Left kidney (tissue), 2 donors: ENCODE data around the gene VSIG8. TPM values are rescaled to one million over a fixed set of nuclear protein-coding genes. Genes with fewer than 3 reads are reported as not detected.
A peak's percentile ranks its signal among the peaks of the same experiment; 100 is the strongest.

Experiments used
- DNase-seq: peaks from one replicate; pipeline ENCODE4 v3.0.0-alpha.2; 2013
- polyA plus RNA-seq: library from polyadenylated mRNA; unstranded; fragments of 120-200 nt; gene quantifications from one replicate; pipeline ENCODE4 v1.2.1, GENCODE V29; 2013; ENCODE audit not compliant: insufficient read length

Gene VSIG8
- polyA plus RNA-seq, 1 donor: 0.17 TPM

DNA sequence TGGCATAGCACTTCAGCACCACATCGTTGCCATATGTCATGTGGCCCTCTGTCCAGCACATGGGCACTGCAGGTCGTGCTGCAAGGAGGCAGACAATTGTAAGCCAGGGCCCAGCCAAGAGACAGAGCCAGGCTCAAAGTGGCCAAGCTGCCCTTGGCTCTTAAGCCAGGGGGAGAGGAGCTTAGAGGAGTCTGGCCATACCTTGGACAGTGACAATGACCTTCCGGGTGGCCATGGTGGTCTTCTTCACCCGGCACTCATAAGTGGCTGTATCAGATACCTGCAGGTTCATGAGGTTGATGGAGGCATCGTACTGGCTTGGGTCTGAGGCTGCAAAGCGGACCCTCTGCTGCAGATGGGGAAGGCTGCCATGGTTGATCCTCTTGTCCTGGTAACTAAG, 4.6 kb downstream of the VSIG8 start:
- no peak for DNase-seq

DNA sequence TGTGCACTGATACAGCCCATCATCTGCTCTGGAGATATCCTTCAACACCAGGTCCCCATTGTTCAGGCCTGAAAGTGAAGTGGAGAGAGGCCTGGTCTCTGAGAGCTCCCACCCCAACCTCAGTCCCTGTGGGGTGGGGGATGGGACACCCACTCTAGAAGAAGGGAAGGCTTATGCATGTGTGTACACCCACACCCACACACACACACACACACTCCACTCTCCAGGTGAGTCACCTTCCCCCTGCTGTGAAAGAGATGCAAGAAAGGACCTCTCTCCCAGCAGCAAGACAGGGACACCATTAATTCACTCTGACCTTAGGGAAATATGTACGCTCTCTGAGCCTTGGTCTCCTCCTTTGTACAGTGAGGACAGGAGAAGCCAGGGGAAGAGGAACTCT, 5.9 kb downstream of the VSIG8 start:
- DNase-seq: no peak

DNA sequence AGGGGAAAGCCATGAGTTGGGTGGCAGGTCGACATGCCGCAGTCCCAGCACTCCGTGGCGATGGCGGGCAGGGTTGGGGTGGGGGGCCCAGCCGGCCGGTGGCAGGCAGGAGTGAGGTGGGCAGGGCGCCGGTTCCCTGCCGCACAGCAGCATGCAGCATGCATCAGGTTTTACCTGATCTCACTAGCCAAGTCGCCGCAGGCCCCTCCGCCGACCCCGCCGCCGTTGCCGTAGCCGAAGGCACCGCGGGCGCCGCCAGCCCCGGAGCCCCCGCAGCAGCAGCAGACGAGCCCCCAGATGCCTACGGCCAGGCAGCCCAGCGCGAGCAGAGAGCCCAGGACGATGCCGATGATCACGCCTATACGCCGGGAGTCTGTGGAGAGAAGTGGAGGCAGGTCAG, 6.7 kb downstream of the VSIG8 start:
- DNase-seq: no peak

GRCh38 chr1:159854693-159855192, 7.7 kb downstream of the VSIG8 start:
- peak; percentile 77 for DNase-seq

DNA sequence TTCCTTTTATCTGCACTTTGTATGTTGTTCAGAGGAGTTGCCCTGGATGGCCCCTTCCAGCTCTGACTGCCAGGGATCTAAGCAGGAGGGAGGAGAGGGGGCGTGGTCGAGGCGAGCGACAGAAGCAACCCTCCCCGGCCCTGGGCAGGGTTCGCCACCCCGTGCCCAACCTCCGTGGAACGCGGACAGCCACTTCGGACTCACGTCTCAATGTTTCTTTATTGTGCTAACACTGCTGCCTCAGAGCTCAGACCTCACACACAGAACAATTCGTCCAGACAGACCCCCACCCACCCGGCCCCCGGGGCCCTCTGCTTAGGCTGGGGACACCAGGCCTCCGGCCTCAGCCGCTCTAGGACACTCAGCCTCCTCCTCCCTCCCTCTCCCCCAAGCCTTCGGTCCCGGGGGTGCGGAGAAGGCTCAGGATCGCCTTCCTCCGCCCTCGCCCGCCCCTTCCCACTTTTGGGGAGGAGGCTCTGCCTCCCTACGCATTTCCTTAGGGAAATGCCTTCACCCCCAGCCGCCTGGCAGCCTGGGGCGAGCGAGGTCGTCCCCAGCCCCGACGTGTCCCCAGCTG, 8.3 kb downstream of the VSIG8 start:
- DNase-seq: peak; percentile 54

- DNase-seq: no peak
Observed at GRCh38 chr1:159853417-159854115, 8.9 kb downstream of the VSIG8 start.

- no peak for DNase-seq
Observed at GRCh38 chr1:159851407-159851806, 11.1 kb downstream of the VSIG8 start.

DNA sequence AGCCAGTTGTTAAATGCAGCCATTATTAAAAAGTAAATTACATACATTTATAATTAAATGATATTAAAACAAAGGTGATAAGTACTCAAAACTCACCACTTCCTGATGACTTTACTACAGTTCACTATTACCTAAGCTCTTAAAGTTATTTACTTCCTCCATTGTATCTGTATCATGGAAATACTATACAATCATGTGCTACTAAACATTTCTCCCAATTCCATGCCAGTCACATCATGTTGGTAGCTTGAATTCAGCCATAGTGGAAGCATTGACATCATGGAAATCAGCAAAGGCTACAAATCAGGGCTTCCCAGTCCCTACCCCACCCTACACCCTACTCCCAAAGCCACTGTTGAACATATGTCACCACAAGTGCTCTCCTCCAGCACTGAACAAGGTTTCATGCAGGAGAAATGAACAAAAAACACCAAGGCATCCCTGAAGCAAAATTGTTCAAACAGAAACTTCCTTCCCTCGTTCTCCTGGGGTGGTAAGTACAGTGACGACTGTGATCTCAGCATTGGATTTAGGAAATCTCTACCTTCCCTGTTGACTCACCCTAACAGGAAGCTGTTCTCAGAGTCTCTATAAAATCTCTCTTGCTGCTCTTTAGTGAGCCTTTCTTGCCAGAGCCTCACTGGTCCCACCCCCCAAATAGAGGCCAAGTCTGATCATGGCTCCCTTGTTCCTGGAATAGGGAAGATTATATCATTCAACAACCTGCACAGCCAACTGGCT, 12.7 kb downstream of the VSIG8 start:
- no peak for DNase-seq

GRCh38 chr1:159848326-159848725, 14.1 kb downstream of the VSIG8 start:
- DNase-seq: no peak

DNA sequence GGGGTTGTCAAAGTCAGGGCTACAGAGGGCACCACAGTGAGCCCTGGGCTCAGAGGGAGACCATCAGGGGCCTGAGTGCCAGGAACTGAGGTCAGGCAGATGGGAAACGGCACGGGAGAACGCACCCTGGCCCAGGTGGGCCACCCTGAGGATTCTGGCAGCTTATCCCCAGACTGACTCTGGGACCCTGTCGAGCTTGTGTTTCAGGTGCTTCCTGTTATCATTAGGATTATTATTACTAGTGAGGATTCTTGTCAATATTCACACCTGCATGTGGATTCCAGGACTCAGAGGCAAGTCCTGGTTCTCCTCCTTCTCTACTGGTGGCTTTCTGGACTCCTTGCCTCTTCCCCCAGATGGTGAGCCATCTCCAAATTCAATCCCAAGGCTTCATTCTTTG, 15.2 kb downstream of the VSIG8 start:
- DNase-seq: no peak

- no peak for DNase-seq
Observed at GRCh38 chr1:159845751-159846629, 16.5 kb downstream of the VSIG8 start.

DNA sequence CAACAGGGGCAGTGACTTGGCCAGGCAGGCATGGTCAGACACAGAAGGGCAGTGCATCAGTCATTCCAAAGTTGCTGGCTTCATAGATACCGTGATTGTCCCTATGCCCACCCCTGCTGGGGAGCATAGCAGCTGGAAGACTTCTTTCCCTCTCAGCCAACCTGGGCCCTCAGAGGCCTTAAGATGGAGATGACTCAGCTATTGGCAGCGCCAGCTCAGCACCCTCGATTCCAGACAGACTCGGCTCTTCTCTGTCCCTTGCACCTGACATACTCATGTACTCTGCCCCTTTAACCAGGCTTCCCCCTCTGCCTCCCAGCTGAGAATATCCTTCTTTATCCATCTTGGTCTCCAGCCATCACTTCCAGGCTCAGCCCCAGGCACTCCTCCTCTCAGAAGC, 19.0 kb downstream of the VSIG8 start:
- no peak for DNase-seq

GRCh38 chr1:159841749-159842148, 20.7 kb downstream of the VSIG8 start:
- DNase-seq: peak; percentile 17

DNA sequence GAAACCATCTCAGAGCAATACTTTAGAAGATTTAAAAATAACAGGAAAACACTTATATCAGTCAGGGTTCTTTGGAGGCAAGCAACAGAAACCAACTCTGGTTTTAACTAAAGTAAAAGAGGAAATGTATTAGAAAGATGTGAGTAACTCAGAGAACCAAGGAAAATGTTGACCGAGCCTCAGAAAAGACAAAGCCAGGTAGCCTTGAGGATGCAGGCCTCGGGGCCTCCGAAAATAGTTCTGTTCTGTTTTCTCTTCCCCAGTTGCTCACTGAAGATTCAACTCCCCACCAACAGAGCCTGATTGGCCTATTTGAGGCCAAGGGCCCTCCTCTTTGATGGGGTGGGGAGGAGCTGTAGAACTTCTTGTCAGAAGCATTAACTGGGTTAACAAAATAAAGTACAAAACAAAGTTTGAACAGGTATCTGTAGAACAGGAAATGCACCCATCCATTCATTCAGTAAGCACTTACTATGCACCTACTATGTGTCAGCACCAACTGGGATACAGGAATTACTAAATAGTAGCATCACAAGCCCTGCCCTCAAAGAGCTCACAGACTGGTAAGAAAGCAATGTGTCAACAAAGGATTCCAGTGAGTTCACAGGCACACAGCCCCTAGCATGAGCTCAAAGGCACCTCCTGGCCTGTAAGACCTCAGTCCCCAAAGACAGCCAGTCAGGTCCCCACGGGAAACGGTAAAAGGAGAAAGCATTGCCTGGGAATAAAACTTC, 23.2 kb downstream of the VSIG8 start:
- DNase-seq: no peak

DNA sequence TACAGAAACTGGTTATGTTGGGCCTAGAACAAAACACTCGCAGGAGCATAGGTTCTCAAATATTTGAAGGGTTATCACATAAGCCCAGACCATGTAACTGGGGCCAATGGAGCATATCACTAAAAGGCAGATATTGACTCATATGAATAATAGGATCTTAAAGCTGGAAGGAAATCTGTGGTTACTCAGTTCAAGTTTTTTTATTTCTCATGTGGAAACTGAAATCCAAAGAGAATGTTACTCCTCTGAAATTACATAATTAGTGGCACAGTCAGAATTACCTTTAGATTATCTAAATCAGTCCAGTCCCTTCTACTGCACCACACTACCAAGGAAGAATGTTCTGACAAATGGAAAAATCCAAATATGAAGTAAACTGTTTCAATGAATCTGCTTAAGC, 23.7 kb downstream of the VSIG8 start:
- DNase-seq: no peak

GRCh38 chr1:159835862-159836525, 26.5 kb downstream of the VSIG8 start:
- DNase-seq: no peak

- DNase-seq: no peak
Observed at GRCh38 chr1:159835356-159835755, 27.1 kb downstream of the VSIG8 start.

DNA sequence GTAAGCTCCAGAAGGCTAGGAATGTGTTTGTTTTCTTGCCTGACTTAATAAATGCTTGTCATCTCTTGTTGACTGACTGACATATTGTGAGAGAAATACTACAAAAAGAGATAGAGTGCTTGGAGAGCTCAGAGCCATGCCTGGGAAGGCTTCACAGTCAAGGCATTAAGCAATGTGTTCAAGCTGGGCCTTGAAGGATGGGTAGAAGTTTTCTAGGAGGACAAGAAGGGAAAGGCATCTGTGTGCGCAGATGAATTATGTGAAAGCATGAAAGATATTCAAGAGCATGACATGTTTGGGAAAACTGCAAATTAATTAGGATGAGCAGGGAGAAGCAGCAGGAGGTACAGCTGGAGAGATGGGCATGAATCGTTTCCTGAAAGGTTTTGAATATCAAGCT, 30.1 kb downstream of the VSIG8 start:
- no peak for DNase-seq

- no peak for DNase-seq
Observed at GRCh38 chr1:159831412-159832141, 30.9 kb downstream of the VSIG8 start.

- no peak for DNase-seq
Observed at GRCh38 chr1:159830722-159831121, 31.7 kb downstream of the VSIG8 start.
